ENCODE data around the gene ADAMTS6.

- TF ChIP-seq CTCF (IDR thresholded peaks at IDR 0.05): no peak
- no peak for TF ChIP-seq ZFX (IDR thresholded peaks at IDR 0.05; ENCODE audit: borderline replicate concordance)
Observed at GRCh38 chr5:65128226-65128625, 353.5 kb downstream of the ADAMTS6 start.

Data from 22Rv1 (cell line).